Body of pancreas (tissue), 4 donors: ENCODE results near the gene RFC2. TPM values are rescaled to one million over a fixed set of nuclear protein-coding genes. Genes with fewer than 3 reads are reported as not detected.

Experiments
- ATAC-seq: fragments of 150-250 bp; one replicate; pipeline ENCODE4 v1.9.1; 2016
- DNase-seq, 4 donors: peaks; one replicate each; pipeline ENCODE4 v3.0.0-alpha.2; 2019
- H3K27ac ChIP-seq, 4 donors: fragments of 200-600 bp; sonication (generic); 1 replicate in 3 of 4; 2 replicates in 1 of 4; pipeline versions ENCODE4 v1.5.1 to v1.6.1; 2016 to 2019; ENCODE audit warnings: mild to moderate bottlenecking in 1 of 4, mixed read lengths in 1 of 4, moderate library complexity in 1 of 4
- H3K27me3 ChIP-seq, 2 donors: fragments of 200-600 bp; sonication (generic); one replicate each; pipeline ENCODE4 v1.6.0; 2016; ENCODE audit warnings: mild to moderate bottlenecking in 1 of 2
- H3K36me3 ChIP-seq, 2 donors: fragments of 200-600 bp; sonication (generic); replicated peaks in 1 of 2; 2 replicates each; pipeline ENCODE4 v1.5.1; 2016; ENCODE audit warnings: low read depth in 2 of 2; ENCODE audit not compliant: insufficient read depth in 1 of 2
- H3K4me1 ChIP-seq: fragments of 200-600 bp; sonication (generic); one replicate; pipeline ENCODE4 v1.6.0; 2016
- H3K4me3 ChIP-seq, 2 donors: fragments of 200-600 bp; sonication (generic); 1 replicate in 1 of 2; 2 replicates in 1 of 2; pipeline ENCODE4 v1.5.1; 2016 to 2019
- H3K9me3 ChIP-seq, 3 donors: fragments of 200-600 bp; sonication (generic); 1 replicate in 2 of 3; 2 replicates in 1 of 3; pipeline ENCODE4 v1.5.1; 2016
- POLR2A ChIP-seq, 3 donors: fragments of 450-650 bp; IDR thresholded peaks; one replicate each; pipeline ENCODE4 v1.6.1; 2016; ENCODE audit warnings: antibody characterized with exemption in 3 of 3, mild to moderate bottlenecking in 2 of 3
- WGBS, 2 donors: methylation state at CpG; one replicate each; pipeline ENCODE4 v1.1.5; 2017; 5-methylcytosine and 5-hydroxymethylcytosine counted together
- intact Hi-C: fragments of 100-400 bp; cut with DNase I; formaldehyde crosslinking; loops from one replicate; pipeline ENCODE4 v1.15.1; 2023
- total RNA-seq, 2 donors: library from RNA; depleted of rRNA; stranded (reverse); fragments of >200 nt; gene quantifications; one replicate each; pipeline ENCODE4 v1.1.0, GENCODE V29; 2016
- TF ChIP-seq, protein P1 (sequence below), 7 experiments: fragments of 450-650 bp in 4 of 7; fragments of 200-600 bp in 3 of 7; sonication (generic) in 3 of 7; IDR thresholded peaks; one replicate each; pipeline ENCODE4 v1.5.1; 2016 to 2019; ENCODE audit warnings: antibody characterized with exemption in 7 of 7

Gene RFC2
- total RNA-seq, result 10 to 100 TPM in 1 of 2 donors, 1 to 10 TPM in 1; 7.9 to 10.1 TPM

DNA sequence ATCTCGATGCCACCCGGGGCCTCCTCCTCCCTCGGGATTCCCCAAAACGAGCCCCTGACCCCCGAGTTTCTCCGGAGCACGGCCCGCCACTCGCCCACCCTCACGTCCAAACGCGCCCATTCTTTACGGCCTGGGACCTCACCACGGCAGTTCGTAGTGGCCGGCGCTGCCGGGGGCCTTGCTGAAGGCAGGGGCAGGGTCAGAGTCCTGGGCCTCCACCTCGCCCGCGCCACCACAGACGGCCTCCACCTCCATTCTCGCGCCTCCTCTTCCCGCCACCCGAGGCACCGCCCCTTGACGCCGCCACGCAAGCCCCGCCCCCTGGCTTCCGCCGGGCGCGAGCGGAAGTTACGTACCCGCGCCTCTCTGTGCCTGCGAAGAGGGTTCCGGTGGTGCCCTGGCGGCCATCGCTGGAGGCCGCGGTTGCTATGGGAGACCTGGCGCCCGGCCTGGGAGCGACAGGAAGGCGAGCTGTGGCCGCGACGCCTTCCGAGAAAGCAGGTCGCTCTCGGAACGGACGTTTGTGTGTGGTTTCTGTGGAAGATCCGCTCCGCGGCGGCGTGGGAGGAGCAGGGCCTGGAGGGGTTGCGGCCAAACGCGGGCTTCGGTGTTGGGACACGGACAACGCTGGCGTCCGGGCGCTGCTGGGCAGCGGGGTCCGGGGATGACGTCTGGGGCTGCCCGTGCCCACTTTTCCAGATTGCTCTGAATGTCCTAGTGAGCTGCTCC lies at the start of gene RFC2:
TSS of gene RFC2 (minus strand) at position 271 of the 729 bp plus-strand sequence. CDS start at position 255, 16 bp downstream.
- Histone ChIP-seq H3K27ac (peak within 1 kb of the TSS; percentile 79 to 98 (median 94)), H3K4me3 (peak within 1 kb of the TSS; percentile 67 to 68), H3K36me3 (peaks cover 0 to 14% of the 10 kb centered on the region in 2 donors), H3K4me1 (peaks cover 14% of the 10 kb centered on the region), H3K27me3 (no peaks in the 10 kb centered on the region), H3K9me3 (no peaks in the 10 kb centered on the region)
- DNase-seq (peak; percentile 98), ATAC-seq (peak; percentile 98)
- peak; percentile 63 to 88 (median 86) for TF ChIP-seq POLR2A (IDR thresholded peaks at IDR 0.05)
- TF ChIP-seq, protein P1, sequence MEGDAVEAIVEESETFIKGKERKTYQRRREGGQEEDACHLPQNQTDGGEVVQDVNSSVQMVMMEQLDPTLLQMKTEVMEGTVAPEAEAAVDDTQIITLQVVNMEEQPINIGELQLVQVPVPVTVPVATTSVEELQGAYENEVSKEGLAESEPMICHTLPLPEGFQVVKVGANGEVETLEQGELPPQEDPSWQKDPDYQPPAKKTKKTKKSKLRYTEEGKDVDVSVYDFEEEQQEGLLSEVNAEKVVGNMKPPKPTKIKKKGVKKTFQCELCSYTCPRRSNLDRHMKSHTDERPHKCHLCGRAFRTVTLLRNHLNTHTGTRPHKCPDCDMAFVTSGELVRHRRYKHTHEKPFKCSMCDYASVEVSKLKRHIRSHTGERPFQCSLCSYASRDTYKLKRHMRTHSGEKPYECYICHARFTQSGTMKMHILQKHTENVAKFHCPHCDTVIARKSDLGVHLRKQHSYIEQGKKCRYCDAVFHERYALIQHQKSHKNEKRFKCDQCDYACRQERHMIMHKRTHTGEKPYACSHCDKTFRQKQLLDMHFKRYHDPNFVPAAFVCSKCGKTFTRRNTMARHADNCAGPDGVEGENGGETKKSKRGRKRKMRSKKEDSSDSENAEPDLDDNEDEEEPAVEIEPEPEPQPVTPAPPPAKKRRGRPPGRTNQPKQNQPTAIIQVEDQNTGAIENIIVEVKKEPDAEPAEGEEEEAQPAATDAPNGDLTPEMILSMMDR (IDR thresholded peaks at IDR 0.05), result peak in 5 of 7 experiments; percentile 15 to 78 (median 67)
- 0 to 1% methylated on average over 10 to 74 of the region's 75 CpGs for WGBS, 2 donors
- intact Hi-C loops, result no loop called here

DNA sequence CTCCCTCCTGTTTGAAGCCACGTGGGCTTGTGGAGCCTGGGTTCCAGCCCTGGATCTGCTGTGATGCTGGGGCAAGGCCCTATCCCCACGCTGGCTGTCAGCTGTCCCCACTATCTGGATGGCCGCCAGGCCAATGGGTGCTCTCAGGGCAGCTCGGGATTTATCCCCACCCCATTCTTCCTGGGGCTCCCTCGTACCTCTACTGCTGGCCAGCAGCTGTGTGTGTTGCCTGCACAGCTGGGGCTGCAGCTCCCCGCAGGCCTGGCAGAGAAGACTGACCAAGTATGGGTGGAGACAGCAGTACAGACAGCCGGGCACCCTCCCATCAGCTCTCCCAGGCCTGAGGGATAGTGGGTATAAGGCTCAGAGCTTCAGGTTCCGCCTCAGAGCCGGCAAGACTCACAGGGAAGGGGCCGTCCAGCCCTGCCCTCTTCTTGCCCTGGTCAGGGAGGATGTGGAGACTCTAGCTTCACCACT lies 48.6 kb upstream of the RFC2 start:
- Histone ChIP-seq H3K4me3 (no peak overlapping the region), H3K27me3 (no peaks in the 10 kb centered on the region), H3K9me3 (no peaks in the 10 kb centered on the region), H3K4me1 (peaks cover 28% of the 10 kb centered on the region), H3K36me3 (no peaks in the 10 kb centered on the region), H3K27ac (no peak overlapping the region)
- intact Hi-C loops, result no loop called here
- DNase-seq, result peak in 1 of 4 donors; percentile 32
- TF ChIP-seq, protein P1 (IDR thresholded peaks at IDR 0.05), result no peak
- no peak for TF ChIP-seq POLR2A (IDR thresholded peaks at IDR 0.05)
- WGBS, 2 donors, result 50 to 70% methylated on average over 2 to 10 of the region's 10 CpGs
- no peak for ATAC-seq

DNA sequence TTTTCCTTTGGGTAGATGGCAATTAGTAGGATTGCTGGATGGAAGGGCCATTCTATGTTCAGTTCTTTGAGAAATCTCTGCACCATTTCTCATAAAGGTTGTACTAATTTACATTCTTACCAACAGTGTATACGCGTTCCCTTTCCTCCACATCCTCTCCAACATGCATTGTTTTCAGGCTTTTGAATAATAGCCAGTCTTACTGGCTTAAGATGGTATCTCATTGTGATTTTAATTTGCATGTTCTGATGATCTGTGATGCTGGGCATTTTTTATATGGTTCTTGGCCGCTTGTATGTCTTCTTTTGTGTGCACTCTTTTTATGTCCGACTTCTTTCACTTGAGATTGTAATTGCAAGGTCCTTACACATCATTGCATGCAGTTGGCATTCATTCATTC lies 46.7 kb upstream of the RFC2 start:
- H3K9me3 ChIP-seq, result no peaks in the 10 kb centered on the region
- intact Hi-C loops, result no loop called here
- WGBS, 2 donors, result 86% methylated on average over 4 of the region's 4 CpGs

DNA sequence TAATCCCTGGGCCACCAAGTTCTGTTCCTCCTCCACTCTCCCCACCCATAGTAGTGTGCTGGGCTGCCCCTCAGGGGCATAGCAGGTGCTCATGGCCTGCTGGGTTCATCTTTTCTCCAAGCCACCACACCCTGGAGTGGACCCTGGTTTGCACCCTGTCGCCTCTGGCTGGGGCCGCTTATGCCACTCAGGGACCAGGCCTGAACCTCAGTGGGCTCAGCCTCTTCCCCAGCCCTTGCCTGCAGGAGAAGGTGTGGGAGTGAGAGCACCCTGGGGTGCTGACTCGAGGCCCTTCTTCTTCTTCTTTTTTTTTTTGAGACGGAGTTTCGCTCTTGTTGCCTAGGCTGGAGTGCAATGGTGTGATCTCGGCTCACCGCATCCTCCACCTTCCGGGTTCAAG lies 45.2 kb upstream of the RFC2 start:
- Histone ChIP-seq H3K9me3 (no peaks in the 10 kb centered on the region), H3K27ac (no peak overlapping the region), H3K4me3 (no peak overlapping the region), H3K4me1 (peaks cover 24% of the 10 kb centered on the region), H3K36me3 (no peaks in the 10 kb centered on the region), H3K27me3 (no peaks in the 10 kb centered on the region)
- intact Hi-C loops, result no loop called here
- 88 to 98% methylated on average over 8 of the region's 8 CpGs for WGBS, 2 donors
- DNase-seq, result no peak
- no peak for ATAC-seq
- TF ChIP-seq, protein P1 (IDR thresholded peaks at IDR 0.05), result no peak
- no peak for TF ChIP-seq POLR2A (IDR thresholded peaks at IDR 0.05)

More for the DNA sequence above, 46.7 kb upstream of the RFC2 start:
- TF ChIP-seq POLR2A (IDR thresholded peaks at IDR 0.05), result no peak
- TF ChIP-seq, protein P1 (IDR thresholded peaks at IDR 0.05), result no peak
- Histone ChIP-seq H3K36me3 (no peaks in the 10 kb centered on the region), H3K27ac (no peak overlapping the region), H3K4me1 (peaks cover 11% of the 10 kb centered on the region), H3K4me3 (no peak overlapping the region), H3K27me3 (no peaks in the 10 kb centered on the region)
- ATAC-seq, result no peak
- no peak for DNase-seq
